HG03039 (cell line): ENCODE results near the gene LRRC39.
"Not testable (repeated sequence)": the region's sequence is repeated elsewhere in the genome, so short reads cannot be mapped to it uniquely, and the experiment has no call there.

Source experiments
- ATAC-seq: cut with Tn5 transposase; IDR thresholded peaks from one replicate; pipeline ENCODE4 v1.9.1; 2021; ENCODE audit warnings: mild to moderate bottlenecking, moderate library complexity; ENCODE audit not compliant: unreplicated experiment

The LRRC39 gene

GRCh38 chr1:100178091-100178490 is at the start of gene LRRC39:
LRRC39 (minus strand) TSS chr1:100178256; CDS start chr1:100168516, 9,740 bp downstream.
- no peak for ATAC-seq

GRCh38 chr1:100222428-100222827 is 44.4 kb upstream of the LRRC39 start:
- no peak for ATAC-seq

GRCh38 chr1:100219883-100220282 is 41.8 kb upstream of the LRRC39 start:
- no peak for ATAC-seq

DNA sequence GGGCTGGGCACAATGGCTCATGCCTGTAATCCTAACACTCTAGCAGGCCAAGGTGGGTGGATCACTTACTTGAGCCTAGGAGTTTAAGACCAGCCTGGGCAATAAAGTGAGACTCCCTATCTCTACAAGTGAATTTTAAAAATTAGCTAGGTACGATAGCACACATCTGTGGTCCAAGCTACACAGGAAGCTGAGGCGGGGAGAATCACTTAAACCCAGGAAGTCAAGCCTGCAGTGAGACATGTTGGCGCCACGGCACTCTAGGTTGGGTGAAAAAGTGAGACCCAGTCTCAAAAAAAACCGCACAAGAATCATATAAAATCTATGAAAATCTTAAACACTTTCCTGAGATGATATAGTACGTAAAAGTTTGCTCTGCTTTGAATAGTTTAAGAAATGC is 41.4 kb upstream of the LRRC39 start:
- no peak for ATAC-seq

DNA sequence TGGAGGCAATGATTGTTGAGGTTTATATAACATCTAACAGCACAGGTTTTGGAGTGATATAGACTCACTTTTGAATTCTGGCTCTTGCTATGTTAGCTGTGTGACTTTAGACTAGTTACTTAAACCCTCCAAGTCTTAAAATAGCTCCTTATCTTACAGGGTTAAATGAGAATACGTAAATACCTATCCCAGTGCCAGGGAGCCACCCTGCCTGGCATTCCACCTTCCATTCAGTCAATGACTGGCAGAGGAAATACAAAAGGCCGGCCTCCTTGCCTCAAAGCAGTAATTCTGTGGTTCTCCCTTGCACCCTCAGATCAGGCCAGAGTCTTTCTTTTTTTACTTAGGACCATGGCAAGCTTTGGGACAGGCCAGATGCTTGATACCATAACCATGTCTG is 39.8 kb upstream of the LRRC39 start:
- no peak for ATAC-seq

- no peak for ATAC-seq
Measured at GRCh38 chr1:100215101-100215500, 37.0 kb upstream of the LRRC39 start.

DNA sequence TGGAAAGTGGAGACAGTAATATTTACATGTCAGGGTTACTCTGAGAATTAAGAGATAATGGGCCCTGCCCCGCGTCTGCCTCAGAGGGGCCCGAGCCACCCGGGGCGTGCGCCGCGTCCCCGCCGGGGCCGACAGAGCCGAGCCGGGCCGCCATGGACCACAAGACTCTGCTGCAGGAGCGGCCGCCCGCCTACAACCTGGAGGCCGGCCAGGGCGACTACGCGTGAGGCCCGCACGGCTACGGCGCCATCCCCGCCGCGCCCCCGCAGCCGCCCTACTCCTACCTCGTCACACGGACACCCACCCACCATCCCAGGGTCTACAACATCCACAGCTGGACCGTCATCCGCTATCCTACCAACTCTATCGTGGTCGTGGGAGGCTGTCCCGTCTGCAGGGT is 35.1 kb upstream of the LRRC39 start:
- ATAC-seq = no peak

DNA sequence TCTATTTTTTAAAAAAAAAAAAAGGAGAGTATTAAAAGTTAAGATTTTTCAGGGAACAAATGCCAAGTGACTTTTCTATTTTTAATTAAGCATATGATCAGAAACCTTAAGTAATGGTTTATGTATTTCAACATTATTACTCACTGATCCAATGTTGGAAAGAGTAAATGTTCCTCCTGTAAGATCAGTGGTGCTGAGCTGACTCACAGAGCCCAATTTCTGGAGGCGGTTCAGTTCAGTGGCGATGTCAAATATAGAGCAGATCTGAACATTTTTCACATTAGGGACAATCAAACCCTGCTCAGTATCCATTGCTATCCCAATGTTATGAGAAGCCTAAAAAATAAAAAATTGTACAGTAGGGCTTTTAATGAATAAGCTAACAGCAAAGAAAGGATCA is 28.2 kb upstream of the LRRC39 start:
- no peak for ATAC-seq

GRCh38 chr1:100205593-100205992 is 27.5 kb upstream of the LRRC39 start:
- ATAC-seq = not testable (repeated sequence)

DNA sequence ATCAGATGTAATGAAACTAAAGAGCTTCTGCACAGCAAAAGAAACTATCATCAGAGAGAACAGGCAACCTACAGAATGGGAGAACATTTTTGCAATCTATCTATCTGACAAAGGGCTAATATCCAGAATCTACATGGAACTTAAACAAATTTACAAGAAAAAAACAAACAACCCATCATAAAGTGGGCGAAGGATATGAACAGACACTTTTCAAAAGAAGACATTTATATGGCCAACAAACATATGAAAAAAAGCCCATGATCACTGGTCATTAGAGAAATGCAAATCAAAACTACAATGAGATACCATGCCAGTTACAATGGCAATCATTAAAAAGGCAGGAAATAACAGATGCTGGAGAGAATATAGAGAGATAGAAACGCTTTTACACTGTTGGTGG is 27.0 kb upstream of the LRRC39 start:
- ATAC-seq = not testable (repeated sequence)

GRCh38 chr1:100202703-100203102 is 24.6 kb upstream of the LRRC39 start:
- ATAC-seq = not testable (repeated sequence)

- not testable (repeated sequence) for ATAC-seq
Measured at GRCh38 chr1:100200060-100200459, 22.0 kb upstream of the LRRC39 start.

GRCh38 chr1:100198596-100198995 is 20.5 kb upstream of the LRRC39 start:
- no peak for ATAC-seq

DNA sequence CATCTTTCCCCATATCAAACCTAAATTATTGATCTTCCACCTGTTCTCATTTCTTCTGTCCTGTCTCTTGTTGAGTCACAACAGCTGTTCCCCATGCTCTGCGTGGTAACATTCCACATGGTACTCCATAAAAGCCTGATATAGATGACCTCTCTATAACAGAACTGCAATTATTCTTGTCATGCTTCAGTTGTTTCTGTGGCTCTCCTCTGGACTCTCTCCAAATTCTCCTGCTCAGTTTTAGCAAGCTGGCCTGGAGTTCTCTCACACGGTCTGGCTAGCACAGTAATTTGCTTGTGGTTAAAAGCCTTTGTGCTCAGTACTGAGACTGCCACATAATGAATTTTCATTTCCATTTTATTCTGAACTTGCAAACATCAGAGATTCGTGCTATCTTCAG is 10.6 kb upstream of the LRRC39 start:
- ATAC-seq = no peak

DNA sequence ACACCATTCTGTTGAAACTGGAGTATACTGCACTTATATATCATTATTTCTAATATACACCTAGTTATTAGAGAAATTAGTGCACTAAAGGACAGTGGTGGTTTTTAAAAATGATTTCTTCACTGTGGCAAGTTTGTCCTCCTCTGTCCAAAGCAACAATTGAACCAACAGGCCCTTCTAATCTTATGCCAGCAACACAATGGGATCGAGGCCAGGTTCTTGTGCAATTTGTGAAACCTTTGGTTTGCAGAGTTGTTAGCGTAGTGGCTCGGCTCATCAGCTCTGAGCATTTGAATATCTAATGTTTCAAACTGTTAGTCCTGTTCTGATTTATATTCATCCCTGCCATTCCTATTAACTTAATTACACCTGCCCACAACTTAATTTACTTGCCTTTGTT is 9.9 kb upstream of the LRRC39 start:
- no peak for ATAC-seq

- peak; percentile 74 for ATAC-seq
Measured at GRCh38 chr1:100184536-100184935, 6.5 kb upstream of the LRRC39 start.

GRCh38 chr1:100183370-100183769 is 5.3 kb upstream of the LRRC39 start:
- ATAC-seq = no peak

GRCh38 chr1:100177295-100178041 is 588 bp downstream of the LRRC39 start:
- ATAC-seq = no peak

GRCh38 chr1:100168051-100168450 is 10.0 kb downstream of the LRRC39 start:
- no peak for ATAC-seq

GRCh38 chr1:100164702-100165101 is 13.4 kb downstream of the LRRC39 start:
- ATAC-seq = no peak

GRCh38 chr1:100164216-100164615 is 13.8 kb downstream of the LRRC39 start:
- no peak for ATAC-seq

- no peak for ATAC-seq
Measured at GRCh38 chr1:100162881-100163280, 15.2 kb downstream of the LRRC39 start.

- ATAC-seq = peak; percentile 65
Measured at GRCh38 chr1:100152271-100152670, 25.8 kb downstream of the LRRC39 start.
